HepG2 (cell line): ENCODE data around the gene C19orf85. TPM values are rescaled to one million over a fixed set of nuclear protein-coding genes. Genes with fewer than 3 reads are reported as not detected.

Experiments used
- CEBPB ChIP-seq: IDR thresholded peaks from 2 replicates; pipeline ENCODE4 v1.6.1; 2011; ENCODE audit warnings: low read depth, low read length, improper control_type of control experiment, borderline replicate concordance
- FOSL2 ChIP-seq: sonication (generic); formaldehyde crosslinking; IDR thresholded peaks from 2 replicates; pipeline ENCODE4 v1.4.0; 2020; ENCODE audit warnings: missing genetic modification reagents
- HDAC2 ChIP-seq: sonication (generic); formaldehyde crosslinking; IDR thresholded peaks from 2 replicates; pipeline ENCODE4 v1.4.0; 2020; ENCODE audit warnings: missing genetic modification reagents
- HNRNPLL ChIP-seq: fragments of 200-400 bp; formaldehyde crosslinking; IDR thresholded peaks from 2 replicates; pipeline ENCODE4 v1.6.1; 2017; ENCODE audit warnings: mild to moderate bottlenecking, low read depth, low read length; ENCODE audit not compliant: poor library complexity, severe bottlenecking
- POLR2AphosphoS2 ChIP-seq: IDR thresholded peaks from 2 replicates; pipeline ENCODE4 v1.6.1; 2011; ENCODE audit warnings: low read depth, low read length, improper control_type of control experiment
- RFX5 ChIP-seq: IDR thresholded peaks from 2 replicates; pipeline ENCODE4 v1.6.1; 2011; ENCODE audit warnings: low read depth, low read length, improper control_type of control experiment
- TSC22D2 ChIP-seq: sonication (generic); formaldehyde crosslinking; IDR thresholded peaks from 2 replicates; pipeline ENCODE4 v1.5.1; 2020; ENCODE audit warnings: missing genetic modification reagents, mild to moderate bottlenecking, borderline replicate concordance
- ZBTB7A ChIP-seq: sonication (generic); formaldehyde crosslinking; IDR thresholded peaks from 2 replicates; pipeline ENCODE4 v1.8.0; 2022; ENCODE audit warnings: mild to moderate bottlenecking, missing genetic modification reagents
- ZC3H13 ChIP-seq: sonication (generic); formaldehyde crosslinking; IDR thresholded peaks from 2 replicates; pipeline ENCODE4 v1.8.1; 2023; ENCODE audit warnings: mild to moderate bottlenecking, missing genetic modification reagents, moderate library complexity
- ZFAT ChIP-seq: sonication (generic); formaldehyde crosslinking; conservative IDR thresholded peaks from 2 replicates; pipeline ENCODE4 v1.8.1; 2023; ENCODE audit warnings: missing genetic modification reagents, inconsistent platforms
- ZNF431 ChIP-seq: sonication (generic); formaldehyde crosslinking; IDR thresholded peaks from 2 replicates; pipeline ENCODE4 v1.9.0; 2022; ENCODE audit warnings: missing genetic modification reagents, low read depth, mild to moderate bottlenecking, borderline replicate concordance
- ZNF501 ChIP-seq: sonication (generic); formaldehyde crosslinking; IDR thresholded peaks from 2 replicates; pipeline ENCODE4 v1.5.1; 2020; ENCODE audit warnings: mild to moderate bottlenecking, moderate library complexity, missing genetic modification reagents
- polyA plus RNA-seq, 8 experiments: library from polyadenylated mRNA; depleted of rRNA in 3 of 8; stranded (reverse) in 7 of 8; unstranded in 1 of 8; fragments of >200 nt; fragmentation: Illumina TruSeq in 4 of 8; extraction: Trizol in 4 of 8; gene quantifications; 2 replicates each; pipeline versions ENCODE4 v1.2.1 to v1.2.3, GENCODE V29; 2011 to 2016; ENCODE audit warnings: low read depth in 4 of 8, missing spikeins in 1 of 8, mixed read lengths in 1 of 8; ENCODE audit not compliant: insufficient read depth in 1 of 8
- total RNA-seq, 5 experiments: library from RNA; depleted of rRNA; stranded (reverse); fragments of >200 nt; fragmentation: Illumina TruSeq; extraction: Trizol; gene quantifications; 2 replicates each; pipeline ENCODE4 v1.2.3, GENCODE V29; 2016; ENCODE audit warnings: low read depth in 1 of 5
- TF ChIP-seq, protein P1 (sequence below): sonication (generic); formaldehyde crosslinking; IDR thresholded peaks from 2 replicates; pipeline ENCODE4 v1.5.1; 2020; ENCODE audit warnings: missing genetic modification reagents, mild to moderate bottlenecking, borderline replicate concordance
- TF ChIP-seq, protein P2 (sequence below): sonication (generic); formaldehyde crosslinking; IDR thresholded peaks from 2 replicates; pipeline ENCODE4 v1.4.0; 2020; ENCODE audit warnings: missing genetic modification reagents, mild to moderate bottlenecking, borderline replicate concordance
- TF ChIP-seq, protein P3 (sequence below): sonication (generic); formaldehyde crosslinking; IDR thresholded peaks from 2 replicates; pipeline ENCODE4 v1.4.0; 2020; ENCODE audit warnings: missing genetic modification reagents
- TF ChIP-seq, protein P4 (sequence below), 2 experiments: sonication (generic) in 1 of 2; formaldehyde crosslinking in 1 of 2; IDR thresholded peaks; 2 replicates each; pipeline versions ENCODE4 v1.6.1 to v1.9.0; 2014 to 2022; ENCODE audit warnings: antibody characterized with exemption in 1 of 2, borderline replicate concordance in 1 of 2, inconsistent platforms in 1 of 2, low read depth in 1 of 2, missing genetic modification reagents in 1 of 2
- TF ChIP-seq, protein P5 (sequence below): sonication (generic); formaldehyde crosslinking; IDR thresholded peaks from 2 replicates; pipeline ENCODE4 v1.5.1; 2020; ENCODE audit warnings: missing genetic modification reagents, mild to moderate bottlenecking, borderline replicate concordance

C19orf85 gene
- total and polyA plus RNA-seq, 2 of the 13 experiments (the other 11 are each of a cell fraction or from before 2014, with no cell fraction given) = not detected

DNA sequence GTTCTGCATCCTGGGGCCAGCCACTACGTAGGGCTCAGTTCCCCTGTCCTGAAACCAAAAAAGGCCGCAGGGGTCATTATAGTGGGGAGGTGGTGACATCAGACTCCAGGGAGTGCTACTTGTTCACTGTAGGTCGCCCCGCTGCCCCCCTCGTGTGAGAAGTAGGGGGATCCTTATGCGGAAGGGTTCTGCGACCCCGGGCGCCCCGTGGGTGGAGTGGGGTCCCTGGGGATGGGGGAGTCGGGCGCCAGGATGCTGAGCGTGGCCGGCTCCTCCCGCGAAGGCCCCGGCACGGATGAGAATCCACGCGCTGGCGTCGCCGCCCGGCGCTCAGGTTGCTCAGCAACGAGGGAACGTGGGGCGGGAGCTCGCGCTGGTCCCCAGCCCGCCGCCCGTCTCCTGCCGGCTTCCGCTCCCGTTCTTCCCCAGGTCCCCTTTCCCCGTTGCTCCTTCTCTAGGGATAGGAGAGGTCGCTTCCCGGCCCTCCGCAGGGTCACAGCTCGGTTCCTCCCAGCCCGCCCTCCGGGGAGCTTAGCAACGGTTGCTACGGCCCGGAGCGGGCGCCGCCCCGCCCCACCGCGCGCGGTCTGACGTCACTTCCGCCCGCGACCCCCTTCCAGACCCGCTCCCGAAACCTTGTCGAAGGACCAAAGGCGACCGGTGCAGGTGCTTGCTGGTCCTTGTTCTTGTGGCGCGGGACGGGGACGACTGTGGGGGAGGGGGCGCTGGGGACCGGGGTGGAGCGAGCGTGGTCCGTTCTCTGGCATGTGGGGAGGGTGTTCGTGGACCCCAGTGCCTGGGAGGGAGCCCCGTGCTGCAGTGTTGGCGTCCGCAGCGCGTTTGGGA, 20.3 kb upstream of the C19orf85 start, which contains the start of gene NAT14 (continued):
- TF ChIP-seq, protein P1, sequence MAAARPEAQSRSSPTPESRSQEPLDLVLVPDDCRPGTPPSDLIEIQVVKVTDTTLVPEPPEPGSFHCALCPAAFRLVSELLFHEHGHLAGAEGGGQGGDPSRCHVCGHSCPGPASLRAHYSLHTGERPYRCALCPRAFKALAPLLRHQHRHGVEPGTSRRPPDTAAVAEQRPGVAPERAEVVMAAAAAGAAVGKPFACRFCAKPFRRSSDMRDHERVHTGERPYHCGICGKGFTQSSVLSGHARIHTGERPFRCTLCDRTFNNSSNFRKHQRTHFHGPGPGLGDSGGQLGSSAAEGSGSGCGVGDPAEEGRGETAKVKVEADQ (CRISPR knock-in tag) = no peak
- TF ChIP-seq ZBTB7A (peak; percentile 69; the same call in 1 of the 2 replicates), HNRNPLL (peak; percentile 23), ZC3H13 (CRISPR knock-in tag) (peak; percentile 98), ZFAT (CRISPR knock-in tag) (no peak), ZNF431 (CRISPR knock-in tag) (no peak), POLR2AphosphoS2 (no peak), TSC22D2 (CRISPR knock-in tag) (no peak), CEBPB (no peak), RFX5 (0 out of 2 replicates have a peak, but pooled peaks have one; percentile 39), ZNF501 (CRISPR knock-in tag) (peak; percentile 41; the same call in 1 of the 2 replicates), FOSL2 (peak; percentile 20; the same call in 1 of the 2 replicates), HDAC2 (CRISPR knock-in tag) (no peak)
- TF ChIP-seq, protein P2, sequence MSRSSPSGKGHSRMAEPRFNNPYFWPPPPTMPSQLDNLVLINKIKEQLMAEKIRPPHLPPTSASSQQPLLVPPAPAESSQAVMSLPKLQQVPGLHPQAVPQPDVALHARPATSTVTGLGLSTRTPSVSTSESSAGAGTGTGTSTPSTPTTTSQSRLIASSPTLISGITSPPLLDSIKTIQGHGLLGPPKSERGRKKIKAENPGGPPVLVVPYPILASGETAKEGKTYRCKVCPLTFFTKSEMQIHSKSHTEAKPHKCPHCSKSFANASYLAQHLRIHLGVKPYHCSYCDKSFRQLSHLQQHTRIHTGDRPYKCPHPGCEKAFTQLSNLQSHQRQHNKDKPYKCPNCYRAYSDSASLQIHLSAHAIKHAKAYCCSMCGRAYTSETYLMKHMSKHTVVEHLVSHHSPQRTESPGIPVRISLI (CRISPR knock-in tag) = no peak
- TF ChIP-seq, protein P3, sequence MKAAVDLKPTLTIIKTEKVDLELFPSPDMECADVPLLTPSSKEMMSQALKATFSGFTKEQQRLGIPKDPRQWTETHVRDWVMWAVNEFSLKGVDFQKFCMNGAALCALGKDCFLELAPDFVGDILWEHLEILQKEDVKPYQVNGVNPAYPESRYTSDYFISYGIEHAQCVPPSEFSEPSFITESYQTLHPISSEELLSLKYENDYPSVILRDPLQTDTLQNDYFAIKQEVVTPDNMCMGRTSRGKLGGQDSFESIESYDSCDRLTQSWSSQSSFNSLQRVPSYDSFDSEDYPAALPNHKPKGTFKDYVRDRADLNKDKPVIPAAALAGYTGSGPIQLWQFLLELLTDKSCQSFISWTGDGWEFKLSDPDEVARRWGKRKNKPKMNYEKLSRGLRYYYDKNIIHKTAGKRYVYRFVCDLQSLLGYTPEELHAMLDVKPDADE (CRISPR knock-in tag) = no peak
- TF ChIP-seq, protein P4, sequence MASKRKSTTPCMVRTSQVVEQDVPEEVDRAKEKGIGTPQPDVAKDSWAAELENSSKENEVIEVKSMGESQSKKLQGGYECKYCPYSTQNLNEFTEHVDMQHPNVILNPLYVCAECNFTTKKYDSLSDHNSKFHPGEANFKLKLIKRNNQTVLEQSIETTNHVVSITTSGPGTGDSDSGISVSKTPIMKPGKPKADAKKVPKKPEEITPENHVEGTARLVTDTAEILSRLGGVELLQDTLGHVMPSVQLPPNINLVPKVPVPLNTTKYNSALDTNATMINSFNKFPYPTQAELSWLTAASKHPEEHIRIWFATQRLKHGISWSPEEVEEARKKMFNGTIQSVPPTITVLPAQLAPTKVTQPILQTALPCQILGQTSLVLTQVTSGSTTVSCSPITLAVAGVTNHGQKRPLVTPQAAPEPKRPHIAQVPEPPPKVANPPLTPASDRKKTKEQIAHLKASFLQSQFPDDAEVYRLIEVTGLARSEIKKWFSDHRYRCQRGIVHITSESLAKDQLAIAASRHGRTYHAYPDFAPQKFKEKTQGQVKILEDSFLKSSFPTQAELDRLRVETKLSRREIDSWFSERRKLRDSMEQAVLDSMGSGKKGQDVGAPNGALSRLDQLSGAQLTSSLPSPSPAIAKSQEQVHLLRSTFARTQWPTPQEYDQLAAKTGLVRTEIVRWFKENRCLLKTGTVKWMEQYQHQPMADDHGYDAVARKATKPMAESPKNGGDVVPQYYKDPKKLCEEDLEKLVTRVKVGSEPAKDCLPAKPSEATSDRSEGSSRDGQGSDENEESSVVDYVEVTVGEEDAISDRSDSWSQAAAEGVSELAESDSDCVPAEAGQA (IDR thresholded peaks at IDR 0.05; ENCODE audit: low read depth) = peak; percentile 55; the same call in 1 of the 2 replicates
- TF ChIP-seq, protein P4 (CRISPR knock-in tag; IDR thresholded peaks at IDR 0.05; ENCODE audit: borderline replicate concordance) = no peak
- TF ChIP-seq, protein P5, sequence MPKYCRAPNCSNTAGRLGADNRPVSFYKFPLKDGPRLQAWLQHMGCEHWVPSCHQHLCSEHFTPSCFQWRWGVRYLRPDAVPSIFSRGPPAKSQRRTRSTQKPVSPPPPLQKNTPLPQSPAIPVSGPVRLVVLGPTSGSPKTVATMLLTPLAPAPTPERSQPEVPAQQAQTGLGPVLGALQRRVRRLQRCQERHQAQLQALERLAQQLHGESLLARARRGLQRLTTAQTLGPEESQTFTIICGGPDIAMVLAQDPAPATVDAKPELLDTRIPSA (CRISPR knock-in tag) = no peak
